Stomach (tissue), 4 donors: ENCODE results near the gene CYP4F2.

ENCODE experiments used
- CTCF ChIP-seq, 7 experiments: fragments of 450-650 bp in 4 of 7; fragments of 200-600 bp in 3 of 7; sonication (generic) in 3 of 7; IDR thresholded peaks; one replicate each; pipeline ENCODE4 v1.5.1; 2016 to 2019; ENCODE audit warnings: antibody characterized with exemption in 7 of 7, control low read depth in 2 of 7, mild to moderate bottlenecking in 1 of 7
- EP300 ChIP-seq: sonication (generic); formaldehyde crosslinking; IDR thresholded peaks from one replicate; pipeline ENCODE4 v1.6.1; 2017; ENCODE audit warnings: antibody characterized with exemption
- POLR2A ChIP-seq, 4 donors: fragments of 450-650 bp; IDR thresholded peaks; one replicate each; pipeline ENCODE4 v1.6.1; 2016; ENCODE audit warnings: antibody characterized with exemption in 4 of 4, control low read depth in 2 of 4, mild to moderate bottlenecking in 1 of 4, moderate library complexity in 1 of 4

DNA sequence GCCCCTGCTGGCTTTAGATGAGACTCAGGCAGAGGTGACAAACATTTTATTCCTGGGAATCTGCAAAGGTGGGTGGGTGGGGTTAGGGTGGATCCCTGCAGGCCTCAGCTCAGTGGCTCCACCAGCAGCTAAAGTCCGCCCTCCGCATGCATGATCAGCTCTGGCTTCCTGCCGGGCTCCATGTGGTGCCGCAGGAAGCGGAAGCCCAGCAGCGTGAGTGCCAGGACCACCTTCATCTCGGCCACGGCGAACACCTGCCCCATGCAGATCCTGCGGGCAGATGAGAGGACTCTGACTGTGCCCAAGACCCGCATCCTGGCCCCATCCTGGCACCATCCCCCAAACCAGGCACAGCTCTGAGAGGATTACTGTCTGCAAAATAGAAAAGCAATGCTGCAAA lies 26.3 kb downstream of the CYP4F2 start:
- TF ChIP-seq CTCF (IDR thresholded peaks at IDR 0.05) = no peak
- no peak for TF ChIP-seq POLR2A (IDR thresholded peaks at IDR 0.05)
- no peak for TF ChIP-seq EP300
